ACC112 (cell line): ENCODE measurements around the gene SLC17A7.
"Not testable (repeated sequence)": the region's sequence is repeated elsewhere in the genome, so short reads cannot be mapped to it uniquely, and the experiment has no call there.

Experiments
- H2AFZ ChIP-seq: fragments of 200-600 bp; sonication (generic); one replicate; pipeline ENCODE4 v1.6.0; 2017; ENCODE audit warnings: antibody characterized with exemption, low read length; ENCODE audit not compliant: unreplicated experiment
- H3K27ac ChIP-seq: fragments of 200-600 bp; sonication (generic); 2 replicates; pipeline ENCODE4 v1.5.1; 2014; ENCODE audit warnings: low read depth, mild to moderate bottlenecking, antibody characterized with exemption, low read length, moderate library complexity
- H3K27me3 ChIP-seq: fragments of 200-600 bp; sonication (generic); 2 replicates; pipeline ENCODE4 v1.6.1; 2014; ENCODE audit warnings: mild to moderate bottlenecking, antibody characterized with exemption, low read length, moderate library complexity, mixed read lengths; ENCODE audit not compliant: insufficient read depth
- H3K36me3 ChIP-seq: fragments of 200-600 bp; sonication (generic); 2 replicates; pipeline ENCODE4 v1.6.1; 2016; ENCODE audit warnings: mild to moderate bottlenecking, antibody characterized with exemption, low read length, moderate library complexity, mixed read lengths; ENCODE audit not compliant: insufficient read depth
- H3K4me1 ChIP-seq: fragments of 200-600 bp; sonication (generic); one replicate; pipeline ENCODE4 v1.6.1; 2016; ENCODE audit warnings: low read length, mixed read lengths; ENCODE audit not compliant: insufficient read depth, unreplicated experiment, control insufficient read depth
- H3K4me3 ChIP-seq: fragments of 200-600 bp; sonication (generic); 2 replicates; pipeline ENCODE4 v1.5.1; 2014; ENCODE audit warnings: mild to moderate bottlenecking, low read depth, low read length
- H3K79me2 ChIP-seq: fragments of 200-600 bp; sonication (generic); one replicate; pipeline ENCODE4 v1.6.0; 2016; ENCODE audit warnings: low read length; ENCODE audit not compliant: control insufficient read depth, unreplicated experiment, insufficient read depth

SLC17A7 gene

DNA sequence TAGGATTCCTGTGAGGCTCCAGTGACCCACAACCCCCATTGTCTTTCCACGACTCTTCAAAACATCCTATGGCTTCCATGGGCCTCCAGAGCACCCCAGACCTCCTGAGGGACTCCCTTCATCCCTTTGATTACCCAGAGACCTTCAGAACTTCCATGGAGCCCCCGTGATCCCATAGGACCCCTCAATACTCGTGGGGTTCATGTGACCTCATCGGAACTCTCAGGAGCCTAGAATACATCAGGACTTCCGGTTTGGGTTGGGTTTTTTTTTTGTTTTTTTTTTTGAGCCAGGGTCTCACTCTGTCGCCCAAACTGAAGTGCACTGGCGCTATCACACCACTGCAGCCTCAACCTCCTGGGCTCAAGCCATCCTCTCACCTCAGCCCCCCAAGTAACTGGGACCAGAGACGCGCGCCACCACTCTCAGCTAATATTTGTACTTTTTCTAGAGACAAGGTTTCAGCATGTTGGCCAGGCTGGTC is 12.5 kb upstream of the SLC17A7 start:
- H3K36me3 ChIP-seq: no peaks in the 10 kb centered on the region
- H3K27me3 ChIP-seq: no peaks in the 10 kb centered on the region
- peak overlapping the region; percentile 98 for H3K27ac ChIP-seq
- peaks cover 3% of the 10 kb centered on the region for H3K4me1 ChIP-seq
- peaks cover 14% of the 10 kb centered on the region for H3K79me2 ChIP-seq
- no peak overlapping the region for H2AFZ ChIP-seq
- peak overlapping the region; percentile 99 for H3K4me3 ChIP-seq

DNA sequence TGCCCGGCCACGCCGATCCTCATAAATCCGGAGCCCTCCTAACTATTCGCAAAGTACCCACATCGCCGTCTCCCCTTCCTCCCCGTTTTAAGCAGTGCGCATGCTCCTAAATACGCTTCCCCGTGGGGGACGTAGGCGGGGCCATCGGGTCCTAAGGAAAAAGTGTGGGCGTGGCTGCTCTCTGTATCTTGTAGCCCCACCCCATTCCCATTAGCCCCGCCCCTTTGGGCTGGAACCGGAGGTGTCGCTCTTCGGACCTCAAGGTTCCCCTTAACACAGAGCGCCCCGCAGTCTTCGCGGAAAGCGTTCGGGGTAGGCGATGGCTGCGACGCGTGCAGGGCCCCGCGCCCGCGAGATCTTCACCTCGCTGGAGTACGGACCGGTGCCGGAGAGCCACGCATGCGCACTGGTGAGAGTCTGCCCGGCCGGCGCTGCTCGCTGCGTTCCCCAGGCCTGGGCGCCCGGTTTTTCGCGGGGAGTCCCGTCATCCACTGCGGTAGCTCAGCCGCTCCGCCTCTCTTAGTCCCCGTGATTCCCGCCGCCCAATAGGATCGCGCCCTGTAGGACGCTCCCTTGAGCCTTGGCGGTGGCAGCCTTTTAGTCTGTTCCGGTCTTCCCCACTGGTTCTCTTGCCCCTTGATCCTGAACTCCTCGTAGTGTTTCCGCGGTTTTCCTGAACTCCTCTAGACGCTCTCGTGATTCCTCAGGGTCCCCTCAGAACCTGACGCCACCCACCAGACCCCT is 11.9 kb upstream of the SLC17A7 start, which contains the start of gene ALDH16A1:
ALDH16A1 (plus strand) TSS at position 213 of the 744 bp plus-strand sequence; CDS start at position 320, 107 bp downstream.
- no peaks in the 10 kb centered on the region for H3K36me3 ChIP-seq
- peaks cover 14% of the 10 kb centered on the region for H3K79me2 ChIP-seq
- peaks cover 3% of the 10 kb centered on the region for H3K4me1 ChIP-seq
- H3K27me3 ChIP-seq: no peaks in the 10 kb centered on the region
- peak within 1 kb of the TSS; percentile 99 for H3K4me3 ChIP-seq
- peak within 1 kb of the TSS; percentile 83 for H2AFZ ChIP-seq
- H3K27ac ChIP-seq: peak within 1 kb of the TSS; percentile 98

DNA sequence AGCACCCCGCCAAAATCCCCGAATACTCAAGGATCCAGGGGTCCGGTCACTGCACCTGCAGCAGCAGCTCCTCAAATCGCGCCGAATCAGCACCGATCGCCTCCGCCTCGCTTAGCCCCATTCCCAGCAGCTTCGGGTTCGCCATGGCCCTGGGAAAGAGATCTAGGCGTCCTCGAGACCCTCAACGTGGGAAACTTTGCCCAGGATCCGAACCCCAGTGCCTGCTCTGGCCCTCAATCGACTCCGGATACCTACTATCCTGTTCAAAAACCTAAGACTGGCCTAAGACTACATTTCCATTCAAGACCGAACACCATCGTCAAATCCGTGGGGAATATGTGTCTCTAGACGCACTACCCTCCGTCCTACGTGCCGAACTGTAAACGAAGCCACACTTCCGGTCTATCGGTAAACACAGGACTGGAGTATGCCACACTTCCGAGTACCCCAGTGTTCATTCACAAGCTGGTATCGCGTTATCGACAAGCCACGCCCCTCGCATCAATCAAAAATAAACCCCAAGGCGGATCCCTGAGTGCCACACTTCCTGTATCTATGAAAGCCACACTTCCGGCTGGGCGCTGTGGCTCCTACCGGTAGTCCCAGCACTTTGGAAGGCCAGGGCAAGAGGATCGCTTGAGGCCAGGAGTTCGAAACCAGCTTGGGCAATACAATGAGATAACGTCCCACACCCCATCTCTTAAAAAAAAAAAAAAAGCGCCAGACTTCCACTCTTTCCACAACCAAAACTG is 10.3 kb upstream of the SLC17A7 start, which contains the start of gene PIH1D1:
PIH1D1 (minus strand) TSS at position 385 of the 752 bp plus-strand sequence; CDS start at position 145, 240 bp downstream.
- peaks cover 3% of the 10 kb centered on the region for H3K4me1 ChIP-seq
- peak within 1 kb of the TSS; percentile 99 for H3K4me3 ChIP-seq
- H3K36me3 ChIP-seq: no peaks in the 10 kb centered on the region
- no peaks in the 10 kb centered on the region for H3K27me3 ChIP-seq
- peak within 1 kb of the TSS; percentile 98 for H3K27ac ChIP-seq
- H3K79me2 ChIP-seq: peaks cover 14% of the 10 kb centered on the region
- no peak within 1 kb of the TSS for H2AFZ ChIP-seq

GRCh38 chr19:49450405-49450804 is 9.1 kb upstream of the SLC17A7 start:
- Histone ChIP-seq H3K27me3 (no peaks in the 10 kb centered on the region), H3K4me1 (peaks cover 3% of the 10 kb centered on the region), H3K36me3 (no peaks in the 10 kb centered on the region), H2AFZ (no peak overlapping the region), H3K79me2 (peaks cover 14% of the 10 kb centered on the region), H3K27ac (no peak overlapping the region), H3K4me3 (peak overlapping the region; percentile 80)

GRCh38 chr19:49448432-49448786 is 7.1 kb upstream of the SLC17A7 start:
- Histone ChIP-seq H3K4me3 (no peak overlapping the region), H3K4me1 (peaks cover 3% of the 10 kb centered on the region), H3K79me2 (peaks cover 8% of the 10 kb centered on the region), H3K36me3 (no peaks in the 10 kb centered on the region), H2AFZ (no peak overlapping the region), H3K27ac (no peak overlapping the region), H3K27me3 (no peaks in the 10 kb centered on the region)

GRCh38 chr19:49447485-49448431 is 6.4 kb upstream of the SLC17A7 start:
- Histone ChIP-seq H3K27me3 (no peaks in the 10 kb centered on the region), H3K4me1 (peaks cover 3% of the 10 kb centered on the region), H3K79me2 (peaks cover 8% of the 10 kb centered on the region), H3K36me3 (no peaks in the 10 kb centered on the region), H3K4me3 (no peak overlapping the region), H3K27ac (no peak overlapping the region), H2AFZ (no peak overlapping the region)

DNA sequence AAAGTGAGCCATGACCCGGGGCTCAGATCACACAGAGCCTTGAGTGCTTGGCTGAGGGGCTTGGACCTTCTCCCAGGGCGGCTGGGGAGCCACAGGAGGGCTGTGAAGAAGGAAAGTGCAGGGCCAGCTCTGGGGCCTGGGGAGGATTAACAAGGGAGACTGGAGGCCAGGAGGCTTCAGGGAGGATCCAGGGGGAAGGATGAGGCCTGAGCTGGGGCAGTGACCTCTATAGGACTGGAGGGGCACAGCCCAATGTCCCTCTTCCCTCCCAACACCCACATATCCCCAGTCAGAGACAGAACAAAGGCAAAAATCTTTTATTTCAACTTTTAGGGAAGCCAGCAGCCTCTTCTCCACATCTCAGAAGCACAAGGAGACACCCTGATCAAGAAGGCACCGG is 4.7 kb upstream of the SLC17A7 start:
- H3K27me3 ChIP-seq: peaks cover 10% of the 10 kb centered on the region
- no peak overlapping the region for H3K27ac ChIP-seq
- no peaks in the 10 kb centered on the region for H3K36me3 ChIP-seq
- no peak overlapping the region for H2AFZ ChIP-seq
- peaks cover 3% of the 10 kb centered on the region for H3K4me1 ChIP-seq
- H3K4me3 ChIP-seq: no peak overlapping the region
- peaks cover 8% of the 10 kb centered on the region for H3K79me2 ChIP-seq

DNA sequence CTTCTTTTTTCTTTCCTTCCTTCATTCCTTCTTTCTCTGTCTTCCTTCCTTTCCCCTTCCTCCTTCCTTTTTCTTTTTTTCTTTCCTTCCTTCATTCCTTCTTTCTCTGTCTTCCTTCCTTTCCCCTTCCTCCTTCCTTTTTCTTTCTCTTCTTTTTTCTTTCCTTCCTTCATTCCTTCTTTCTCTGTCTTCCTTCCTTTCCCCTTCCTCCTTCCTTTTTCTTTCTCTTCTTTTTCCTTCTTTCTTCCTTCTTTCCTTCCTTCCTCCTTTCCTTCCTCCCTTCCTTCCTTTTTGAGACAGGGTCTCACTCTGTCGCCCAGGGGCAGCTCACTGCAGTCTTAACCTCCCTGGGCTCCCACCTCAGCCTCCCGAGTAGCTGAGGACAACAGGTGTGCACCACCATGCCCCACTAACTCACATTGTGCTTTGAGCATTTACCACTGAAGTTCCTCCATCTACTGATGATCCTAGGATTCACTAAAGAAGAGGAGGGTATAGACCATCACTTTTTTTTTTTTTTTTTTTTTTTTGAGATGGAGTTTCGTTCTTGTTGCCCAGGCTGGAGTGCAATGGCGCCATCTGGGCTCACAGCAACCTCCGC is 2.9 kb upstream of the SLC17A7 start:
- H3K27me3 ChIP-seq: peaks cover 28% of the 10 kb centered on the region
- not testable (repeated sequence) for H3K27ac ChIP-seq, H3K4me3 ChIP-seq, H2AFZ ChIP-seq, H3K36me3 ChIP-seq, H3K4me1 ChIP-seq, H3K79me2 ChIP-seq

DNA sequence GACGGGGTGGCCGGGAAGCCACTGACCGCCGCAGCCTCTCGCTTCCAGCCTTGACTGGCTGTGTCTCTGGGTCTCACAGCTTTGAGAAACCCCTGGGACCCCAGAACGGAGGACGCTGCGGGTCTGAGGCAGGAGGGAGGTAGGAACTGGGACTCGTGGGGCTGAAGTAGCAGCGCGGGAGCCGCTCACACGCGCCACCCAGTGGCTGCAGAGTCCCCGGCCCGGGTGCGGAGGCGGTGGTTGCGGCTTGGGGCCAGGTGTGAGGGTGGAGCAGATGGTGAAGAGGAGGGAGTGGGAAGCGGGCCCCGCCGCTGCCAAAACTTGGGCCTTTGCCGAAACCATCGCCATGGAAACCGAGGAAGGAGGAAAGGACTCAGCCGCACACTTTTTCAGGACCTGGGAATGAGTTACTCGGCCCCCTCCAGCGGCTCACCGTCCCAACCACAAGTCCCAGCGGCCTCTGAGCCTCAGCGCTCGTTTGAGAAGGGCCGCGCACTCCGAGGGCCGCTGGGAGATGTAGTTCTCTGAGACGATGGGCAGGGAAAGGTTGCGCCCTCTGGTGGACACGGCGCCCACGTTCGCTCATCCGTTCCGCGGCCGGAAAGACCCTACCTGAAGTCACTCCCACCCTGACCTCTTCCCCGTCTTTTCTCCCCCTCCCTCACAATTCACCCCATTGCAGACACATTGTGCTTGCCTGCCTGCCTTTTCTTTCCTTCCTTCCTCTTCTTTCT is 2.2 kb upstream of the SLC17A7 start:
- no peaks in the 10 kb centered on the region for H3K79me2 ChIP-seq
- peaks cover 35% of the 10 kb centered on the region for H3K27me3 ChIP-seq
- H3K36me3 ChIP-seq: no peaks in the 10 kb centered on the region
- H3K27ac ChIP-seq: no peak overlapping the region; the same call in 1 of the 2 replicates
- no peaks in the 10 kb centered on the region for H3K4me1 ChIP-seq
- peak overlapping the region; percentile 84 for H3K4me3 ChIP-seq
- H2AFZ ChIP-seq: peak overlapping the region; percentile 74
